ENCODE data around the gene RMDN2.

The RMDN2 gene

GRCh38 chr2:38065502-38066135 lies 140.5 kb downstream of the RMDN2 start:
- Histone ChIP-seq H3K4me3 (no peak overlapping the region), H3K27ac (no peak overlapping the region)
- DNase-seq (ENCODE audit: low spot score), result no peak
- TF ChIP-seq CTCF (IDR thresholded peaks at IDR 0.05), result no peak

GRCh38 chr2:38066421-38067115 lies 141.5 kb downstream of the RMDN2 start:
- Histone ChIP-seq H3K4me3 (no peak overlapping the region), H3K27ac (no peak overlapping the region)
- DNase-seq (ENCODE audit: low spot score), result no peak
- TF ChIP-seq CTCF (IDR thresholded peaks at IDR 0.05), result no peak
